SK-N-SH (cell line): ENCODE data around the gene TLR4. TPM values are rescaled to one million over a fixed set of nuclear protein-coding genes. Genes with fewer than 3 reads are reported as not detected.

Source experiments
- CTCF ChIA-PET: fragments of 300-600, 350-600 bp; formaldehyde crosslinking; extraction: SDS; loops from one replicate; lab custom pipeline; 2021; lab: Yijun Ruan, JAX
- POLR2A ChIA-PET: fragments of 350-600 bp; sonication (Branson Sonifier 250); formaldehyde crosslinking; extraction: SDS; loops from one replicate; lab custom pipeline; 2020; ENCODE audit warnings: antibody characterized with exemption, inconsistent platforms; lab: Yijun Ruan, JAX
- DNase-seq: peaks from one replicate; pipeline ENCODE4 v3.0.0; 2012
- H2AFZ ChIP-seq: fragments of 200-600 bp; sonication (generic); 2 replicates; pipeline ENCODE4 v1.8.1; 2016; ENCODE audit warnings: antibody characterized with exemption, mild to moderate bottlenecking, low read depth
- H3F3A ChIP-seq: fragments of 200-600 bp; sonication (generic); replicated peaks from 2 replicates; pipeline ENCODE3; 2016; ENCODE audit warnings: antibody characterized with exemption, mild to moderate bottlenecking; ENCODE audit not compliant: insufficient read depth
- H3K27ac ChIP-seq, 2 experiments: fragments of 200-500 bp in 1 of 2; fragments of 200-600 bp in 1 of 2; sonication (Bioruptor generic) in 1 of 2; sonication (generic), shearing (Covaris generic) in 1 of 2; 2 replicates each; pipeline versions ENCODE4 v1.5.1 to v1.6.1; 2014 to 2016; ENCODE audit warnings: low read depth in 2 of 2, inconsistent platforms in 1 of 2, low read length in 1 of 2, mild to moderate bottlenecking in 1 of 2, mixed read lengths in 1 of 2
- H3K27me3 ChIP-seq: fragments of 200-600 bp; sonication (generic), shearing (Covaris generic); 2 replicates; pipeline ENCODE4 v1.6.1; 2016; ENCODE audit warnings: mixed run types; ENCODE audit not compliant: insufficient read depth
- H3K36me3 ChIP-seq, 2 experiments: fragments of 200-500 bp in 1 of 2; fragments of 200-600 bp in 1 of 2; sonication (Bioruptor generic) in 1 of 2; sonication (generic) in 1 of 2; replicated peaks in 1 of 2; 2 replicates each; pipeline versions ENCODE3 to v1.5.1; 2014 to 2016; ENCODE audit warnings: low read length in 1 of 2, mild to moderate bottlenecking in 1 of 2; ENCODE audit not compliant: insufficient read depth in 2 of 2, control insufficient read depth in 1 of 2
- H3K4me1 ChIP-seq, 2 experiments: fragments of 200-500 bp in 1 of 2; fragments of 200-600 bp in 1 of 2; sonication (Bioruptor generic) in 1 of 2; sonication (generic), shearing (Covaris generic) in 1 of 2; 2 replicates each; pipeline versions ENCODE4 v1.5.1 to v1.6.1; 2014 to 2016; ENCODE audit warnings: low read depth in 1 of 2, low read length in 1 of 2, mixed run types in 1 of 2; ENCODE audit not compliant: insufficient read depth in 2 of 2, control insufficient read depth in 1 of 2
- H3K4me2 ChIP-seq: fragments of 200-600 bp; sonication (generic), shearing (Covaris generic); 2 replicates; pipeline ENCODE4 v1.6.1; 2017; ENCODE audit warnings: mixed run types
- H3K4me3 ChIP-seq, 2 experiments: fragments of 200-500 bp in 1 of 2; fragments of 200-600 bp in 1 of 2; sonication (Bioruptor generic) in 1 of 2; sonication (generic), shearing (Covaris generic) in 1 of 2; 2 replicates each; pipeline versions ENCODE4 v1.5.1 to v1.8.1; 2014 to 2016; ENCODE audit warnings: low read depth in 2 of 2, inconsistent platforms in 1 of 2, low read length in 1 of 2, mild to moderate bottlenecking in 1 of 2, mixed read lengths in 1 of 2, moderate library complexity in 1 of 2
- H3K79me2 ChIP-seq: fragments of 200-600 bp; sonication (generic); 2 replicates; pipeline ENCODE4 v1.8.1; 2017; ENCODE audit warnings: mild to moderate bottlenecking; ENCODE audit not compliant: insufficient read depth
- H3K9ac ChIP-seq: fragments of 200-600 bp; sonication (generic); 2 replicates; pipeline ENCODE4 v1.6.1; 2017; ENCODE audit warnings: mixed run types
- H3K9me2 ChIP-seq: fragments of 200-600 bp; sonication (generic); 2 replicates; pipeline ENCODE4 v1.6.1; 2017; ENCODE audit warnings: mixed run types
- H3K9me3 ChIP-seq: fragments of 200-600 bp; sonication (generic); 2 replicates; pipeline ENCODE4 v1.6.1; 2017; ENCODE audit warnings: mixed run types, mild to moderate bottlenecking, moderate library complexity
- H4K20me1 ChIP-seq: fragments of 200-600 bp; sonication (generic); 2 replicates; pipeline ENCODE4 v1.6.1; 2017; ENCODE audit warnings: mild to moderate bottlenecking, mixed run types; ENCODE audit not compliant: insufficient read depth
- CHD2 ChIP-seq: fragments of 150-350 bp; IDR thresholded peaks from 2 replicates; pipeline ENCODE4 v1.6.1; 2018; ENCODE audit warnings: low read length; ENCODE audit not compliant: partially characterized antibody
- EZH2phosphoT487 ChIP-seq: fragments of 200-600 bp; sonication (generic); IDR thresholded peaks from 2 replicates; pipeline ENCODE4 v1.6.1; 2017; ENCODE audit warnings: low read depth, mixed run types, mild to moderate bottlenecking, antibody characterized with exemption, moderate library complexity, borderline replicate concordance
- FOXJ3 ChIP-seq: sonication (generic); formaldehyde crosslinking; IDR thresholded peaks from 2 replicates; pipeline ENCODE4 v1.5.1; 2020; ENCODE audit warnings: mild to moderate bottlenecking, missing genetic modification reagents
- MEF2A ChIP-seq: IDR thresholded peaks from 2 replicates; pipeline ENCODE4 v1.4.0; 2012; ENCODE audit warnings: low read depth, borderline replicate concordance
- NFIC ChIP-seq: IDR thresholded peaks from 2 replicates; pipeline ENCODE4 v1.4.0; 2012; ENCODE audit warnings: borderline replicate concordance
- NRF1 ChIP-seq: IDR thresholded peaks from 2 replicates; pipeline ENCODE4 v1.6.1; 2012; ENCODE audit warnings: low read depth, mild to moderate bottlenecking, low read length
- RCOR1 ChIP-seq: fragments of 150-350 bp; IDR thresholded peaks from 2 replicates; pipeline ENCODE4 v1.6.1; 2017; ENCODE audit warnings: antibody characterized with exemption, low read length
- RFX5 ChIP-seq: IDR thresholded peaks from 2 replicates; pipeline ENCODE4 v1.6.1; 2012; ENCODE audit warnings: mild to moderate bottlenecking, improper control_type of control experiment, low read length
- RXRA ChIP-seq: IDR thresholded peaks from 2 replicates; pipeline ENCODE4 v1.4.0; 2012; ENCODE audit warnings: low read depth, mild to moderate bottlenecking, borderline replicate concordance
- SIN3A ChIP-seq: IDR thresholded peaks from 2 replicates; pipeline ENCODE4 v1.6.1; 2012; ENCODE audit warnings: low read depth, mild to moderate bottlenecking, low read length, moderate library complexity, borderline replicate concordance
- TAF1 ChIP-seq: IDR thresholded peaks from 2 replicates; pipeline ENCODE4 v1.6.1; 2012; ENCODE audit warnings: low read depth, mild to moderate bottlenecking, low read length, moderate library complexity, borderline replicate concordance
- TEAD4 ChIP-seq: IDR thresholded peaks from 2 replicates; pipeline ENCODE4 v1.4.0; 2012; ENCODE audit warnings: mild to moderate bottlenecking, borderline replicate concordance; ENCODE audit not compliant: insufficient read depth
- YY1 ChIP-seq: IDR thresholded peaks from 2 replicates; pipeline ENCODE4 v1.4.0; 2012; ENCODE audit warnings: low read depth, mild to moderate bottlenecking
- WGBS: methylation state at CpG from one replicate; pipeline ENCODE4 v1.1.6; 2017; ENCODE audit warnings: low lambda C conversion rate; 5-methylcytosine and 5-hydroxymethylcytosine counted together
- polyA plus RNA-seq, 3 experiments: library from polyadenylated mRNA; depleted of rRNA; stranded (reverse); fragments of >200 nt; gene quantifications; 2 replicates each; pipeline ENCODE4 v1.2.3, GENCODE V29; 2012
- TF ChIP-seq, protein P1 (sequence below): IDR thresholded peaks from 2 replicates; pipeline ENCODE4; 2012
- TF ChIP-seq, protein P2 (sequence below): IDR thresholded peaks from 2 replicates; pipeline ENCODE4 v1.4.0; 2012; ENCODE audit warnings: low read depth, borderline replicate concordance
- TF ChIP-seq, protein P3 (sequence below): fragments of 200-600 bp; sonication (generic); IDR thresholded peaks from 2 replicates; pipeline ENCODE4 v1.6.1; 2017; ENCODE audit warnings: antibody characterized with exemption, mild to moderate bottlenecking, moderate library complexity
- TF ChIP-seq, protein P4 (sequence below): fragments of 150-350 bp; IDR thresholded peaks from 2 replicates; pipeline ENCODE4 v1.6.1; 2017; ENCODE audit warnings: antibody characterized with exemption, low read length, low read depth, borderline replicate concordance
- TF ChIP-seq, protein P5 (sequence below): IDR thresholded peaks from 2 replicates; pipeline ENCODE4 v1.6.1; 2012; ENCODE audit warnings: mild to moderate bottlenecking, low read depth, low read length, moderate library complexity

TLR4 gene
- polyA plus RNA-seq (2012; rRNA removed), result 0.85 and 1.2 TPM in 2 replicates
- 1.2 and 1.4 TPM in 2 replicates for polyA plus RNA-seq (2012; cell fraction: cytosol; rRNA removed)
- 0.47 and 1.2 TPM in 2 replicates for polyA plus RNA-seq (2012; cell fraction: nucleus; rRNA removed)

DNA sequence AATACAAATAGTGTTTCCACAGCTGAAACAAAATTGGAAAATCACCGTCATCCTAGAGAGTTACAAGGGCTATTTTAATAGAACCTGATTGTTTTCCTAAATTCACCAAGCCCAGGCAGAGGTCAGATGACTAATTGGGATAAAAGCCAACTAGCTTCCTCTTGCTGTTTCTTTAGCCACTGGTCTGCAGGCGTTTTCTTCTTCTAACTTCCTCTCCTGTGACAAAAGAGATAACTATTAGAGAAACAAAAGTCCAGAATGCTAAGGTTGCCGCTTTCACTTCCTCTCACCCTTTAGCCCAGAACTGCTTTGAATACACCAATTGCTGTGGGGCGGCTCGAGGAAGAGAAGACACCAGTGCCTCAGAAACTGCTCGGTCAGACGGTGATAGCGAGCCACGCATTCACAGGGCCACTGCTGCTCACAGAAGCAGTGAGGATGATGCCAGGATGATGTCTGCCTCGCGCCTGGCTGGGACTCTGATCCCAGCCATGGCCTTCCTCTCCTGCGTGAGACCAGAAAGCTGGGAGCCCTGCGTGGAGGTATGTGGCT, at the start of gene TLR4:
Gene TLR4, plus strand, starts transcription at position 380 of the 552 bp plus-strand sequence. Its CDS starts 70 bp downstream, at position 450.
- Histone ChIP-seq H3K36me3 (peaks cover 0 to 12% of the 10 kb centered on the region in 2 experiments), H3K4me1 (peaks cover 2 to 9% of the 10 kb centered on the region in 2 experiments; a peak in 2 of 4 replicates), H3K4me2 (peak within 1 kb of the TSS; percentile 87), H3F3A (peaks cover 36% of the 10 kb centered on the region), H3K9ac (peak within 1 kb of the TSS; percentile 82), H2AFZ (peak within 1 kb of the TSS; percentile 77), H3K9me2 (no peaks in the 10 kb centered on the region), H4K20me1 (no peaks in the 10 kb centered on the region), H3K79me2 (peaks cover 42% of the 10 kb centered on the region), H3K27me3 (no peaks in the 10 kb centered on the region), H3K4me3 (peak within 1 kb of the TSS; percentile 31 to 72; a peak in 3 of 4 replicates), H3K9me3 (no peaks in the 10 kb centered on the region), H3K27ac (peak within 1 kb of the TSS; percentile 34 to 96; a peak in 3 of 4 replicates)
- ChIA-PET POLR2A (no interaction called here), CTCF (interaction anchor here (2.1 kb wide), 1 partner anchor 19 kb away, joined by 4 read pairs; no protein-coding TSS in a partner anchor)
- TF ChIP-seq NFIC, result peak; percentile 46; the same call in 1 of the 2 replicates
- no peak for TF ChIP-seq RFX5
- 38% methylated on average over 13 of the region's 13 CpGs for whole genome bisulfite sequencing
- DNase-seq, result no peak

DNA sequence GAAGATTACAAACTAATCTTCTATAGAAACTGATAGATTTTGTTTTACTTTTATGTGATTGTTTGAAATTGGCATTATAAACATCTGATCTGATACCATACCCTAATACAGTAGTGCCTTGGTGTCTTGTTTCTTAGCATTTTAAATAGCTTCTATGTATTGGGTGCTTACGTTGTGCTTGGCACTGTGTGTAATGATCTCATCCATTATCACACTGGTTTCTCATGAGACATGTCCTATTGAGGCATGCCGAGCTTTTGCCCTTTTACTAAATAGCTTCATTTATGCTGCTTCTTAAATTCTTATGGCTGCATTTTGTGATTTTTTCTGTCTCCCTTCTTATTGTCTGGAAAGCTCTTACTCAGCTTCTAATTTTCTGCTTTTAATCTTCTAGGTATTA, 48.2 kb upstream of the TLR4 start:
- no peaks in the 10 kb centered on the region for H3K36me3 ChIP-seq
- no peaks in the 10 kb centered on the region for H3K4me1 ChIP-seq
- H2AFZ ChIP-seq, result no peak overlapping the region
- H3K4me2 ChIP-seq, result no peak overlapping the region
- H3K9me3 ChIP-seq, result no peaks in the 10 kb centered on the region
- no peaks in the 10 kb centered on the region for H3F3A ChIP-seq
- H3K27ac ChIP-seq, result no peak overlapping the region
- H3K9me2 ChIP-seq, result no peaks in the 10 kb centered on the region
- no peaks in the 10 kb centered on the region for H3K27me3 ChIP-seq
- no peak for DNase-seq
- no peak overlapping the region for H3K4me3 ChIP-seq
- ChIA-PET POLR2A (no interaction called here), CTCF (interaction anchor here (1.3 kb wide), 1 partner anchor 514 kb away, joined by 3 read pairs; no protein-coding TSS in a partner anchor)
- no peaks in the 10 kb centered on the region for H3K79me2 ChIP-seq
- WGBS, result 44% methylated on average over 2 of the region's 2 CpGs
- H4K20me1 ChIP-seq, result no peaks in the 10 kb centered on the region
- H3K9ac ChIP-seq, result no peak overlapping the region
- TF ChIP-seq CHD2 (no peak), FOXJ3 (CRISPR knock-in tag) (no peak), EZH2phosphoT487 (no peak), YY1 (no peak), RXRA (no peak), TEAD4 (no peak), SIN3A (no peak), MEF2A (no peak), RFX5 (no peak), TAF1 (no peak), NRF1 (no peak), RCOR1 (no peak)
- TF ChIP-seq, protein P1, sequence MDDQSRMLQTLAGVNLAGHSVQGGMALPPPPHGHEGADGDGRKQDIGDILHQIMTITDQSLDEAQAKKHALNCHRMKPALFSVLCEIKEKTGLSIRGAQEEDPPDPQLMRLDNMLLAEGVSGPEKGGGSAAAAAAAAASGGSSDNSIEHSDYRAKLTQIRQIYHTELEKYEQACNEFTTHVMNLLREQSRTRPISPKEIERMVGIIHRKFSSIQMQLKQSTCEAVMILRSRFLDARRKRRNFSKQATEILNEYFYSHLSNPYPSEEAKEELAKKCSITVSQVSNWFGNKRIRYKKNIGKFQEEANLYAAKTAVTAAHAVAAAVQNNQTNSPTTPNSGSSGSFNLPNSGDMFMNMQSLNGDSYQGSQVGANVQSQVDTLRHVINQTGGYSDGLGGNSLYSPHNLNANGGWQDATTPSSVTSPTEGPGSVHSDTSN, result no peak
- TF ChIP-seq, protein P2, sequence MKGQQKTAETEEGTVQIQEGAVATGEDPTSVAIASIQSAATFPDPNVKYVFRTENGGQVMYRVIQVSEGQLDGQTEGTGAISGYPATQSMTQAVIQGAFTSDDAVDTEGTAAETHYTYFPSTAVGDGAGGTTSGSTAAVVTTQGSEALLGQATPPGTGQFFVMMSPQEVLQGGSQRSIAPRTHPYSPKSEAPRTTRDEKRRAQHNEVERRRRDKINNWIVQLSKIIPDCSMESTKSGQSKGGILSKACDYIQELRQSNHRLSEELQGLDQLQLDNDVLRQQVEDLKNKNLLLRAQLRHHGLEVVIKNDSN, result no peak
- TF ChIP-seq, protein P3, sequence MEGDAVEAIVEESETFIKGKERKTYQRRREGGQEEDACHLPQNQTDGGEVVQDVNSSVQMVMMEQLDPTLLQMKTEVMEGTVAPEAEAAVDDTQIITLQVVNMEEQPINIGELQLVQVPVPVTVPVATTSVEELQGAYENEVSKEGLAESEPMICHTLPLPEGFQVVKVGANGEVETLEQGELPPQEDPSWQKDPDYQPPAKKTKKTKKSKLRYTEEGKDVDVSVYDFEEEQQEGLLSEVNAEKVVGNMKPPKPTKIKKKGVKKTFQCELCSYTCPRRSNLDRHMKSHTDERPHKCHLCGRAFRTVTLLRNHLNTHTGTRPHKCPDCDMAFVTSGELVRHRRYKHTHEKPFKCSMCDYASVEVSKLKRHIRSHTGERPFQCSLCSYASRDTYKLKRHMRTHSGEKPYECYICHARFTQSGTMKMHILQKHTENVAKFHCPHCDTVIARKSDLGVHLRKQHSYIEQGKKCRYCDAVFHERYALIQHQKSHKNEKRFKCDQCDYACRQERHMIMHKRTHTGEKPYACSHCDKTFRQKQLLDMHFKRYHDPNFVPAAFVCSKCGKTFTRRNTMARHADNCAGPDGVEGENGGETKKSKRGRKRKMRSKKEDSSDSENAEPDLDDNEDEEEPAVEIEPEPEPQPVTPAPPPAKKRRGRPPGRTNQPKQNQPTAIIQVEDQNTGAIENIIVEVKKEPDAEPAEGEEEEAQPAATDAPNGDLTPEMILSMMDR, result no peak
- TF ChIP-seq, protein P4, sequence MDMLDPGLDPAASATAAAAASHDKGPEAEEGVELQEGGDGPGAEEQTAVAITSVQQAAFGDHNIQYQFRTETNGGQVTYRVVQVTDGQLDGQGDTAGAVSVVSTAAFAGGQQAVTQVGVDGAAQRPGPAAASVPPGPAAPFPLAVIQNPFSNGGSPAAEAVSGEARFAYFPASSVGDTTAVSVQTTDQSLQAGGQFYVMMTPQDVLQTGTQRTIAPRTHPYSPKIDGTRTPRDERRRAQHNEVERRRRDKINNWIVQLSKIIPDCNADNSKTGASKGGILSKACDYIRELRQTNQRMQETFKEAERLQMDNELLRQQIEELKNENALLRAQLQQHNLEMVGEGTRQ, result no peak
- TF ChIP-seq, protein P5, sequence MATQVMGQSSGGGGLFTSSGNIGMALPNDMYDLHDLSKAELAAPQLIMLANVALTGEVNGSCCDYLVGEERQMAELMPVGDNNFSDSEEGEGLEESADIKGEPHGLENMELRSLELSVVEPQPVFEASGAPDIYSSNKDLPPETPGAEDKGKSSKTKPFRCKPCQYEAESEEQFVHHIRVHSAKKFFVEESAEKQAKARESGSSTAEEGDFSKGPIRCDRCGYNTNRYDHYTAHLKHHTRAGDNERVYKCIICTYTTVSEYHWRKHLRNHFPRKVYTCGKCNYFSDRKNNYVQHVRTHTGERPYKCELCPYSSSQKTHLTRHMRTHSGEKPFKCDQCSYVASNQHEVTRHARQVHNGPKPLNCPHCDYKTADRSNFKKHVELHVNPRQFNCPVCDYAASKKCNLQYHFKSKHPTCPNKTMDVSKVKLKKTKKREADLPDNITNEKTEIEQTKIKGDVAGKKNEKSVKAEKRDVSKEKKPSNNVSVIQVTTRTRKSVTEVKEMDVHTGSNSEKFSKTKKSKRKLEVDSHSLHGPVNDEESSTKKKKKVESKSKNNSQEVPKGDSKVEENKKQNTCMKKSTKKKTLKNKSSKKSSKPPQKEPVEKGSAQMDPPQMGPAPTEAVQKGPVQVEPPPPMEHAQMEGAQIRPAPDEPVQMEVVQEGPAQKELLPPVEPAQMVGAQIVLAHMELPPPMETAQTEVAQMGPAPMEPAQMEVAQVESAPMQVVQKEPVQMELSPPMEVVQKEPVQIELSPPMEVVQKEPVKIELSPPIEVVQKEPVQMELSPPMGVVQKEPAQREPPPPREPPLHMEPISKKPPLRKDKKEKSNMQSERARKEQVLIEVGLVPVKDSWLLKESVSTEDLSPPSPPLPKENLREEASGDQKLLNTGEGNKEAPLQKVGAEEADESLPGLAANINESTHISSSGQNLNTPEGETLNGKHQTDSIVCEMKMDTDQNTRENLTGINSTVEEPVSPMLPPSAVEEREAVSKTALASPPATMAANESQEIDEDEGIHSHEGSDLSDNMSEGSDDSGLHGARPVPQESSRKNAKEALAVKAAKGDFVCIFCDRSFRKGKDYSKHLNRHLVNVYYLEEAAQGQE, result no peak
